T-helper 2 cell treated with Interferon-gamma antibody and Interleukin-4, amounts not matched to agents 100 ng/mL and 5 ng/mL, for 36 hours (primary cell): ENCODE data around the gene STRA8. TPM values are rescaled to one million over a fixed set of nuclear protein-coding genes. Genes with fewer than 3 reads are reported as not detected.

ENCODE experiments used
- intact Hi-C: fragments of 100-400 bp; cut with micrococcal nuclease; formaldehyde crosslinking; loops from one replicate; pipeline ENCODE4 v1.15.1; 2023
- total RNA-seq: library from RNA; stranded (reverse); gene quantifications from 2 replicates; pipeline ENCODE4 v1.2.3, GENCODE V29; 2022

The STRA8 gene
- total RNA-seq, 1 donor from 2014 or later = not detected

GRCh38 chr7:135263321-135263970 is 29.8 kb downstream of the STRA8 start:
- intact Hi-C loops = no loop called here

- intact Hi-C loops = no loop called here
Measured at GRCh38 chr7:135265637-135266036, 32.0 kb downstream of the STRA8 start.

GRCh38 chr7:135269921-135270320 is 36.3 kb downstream of the STRA8 start:
- intact Hi-C loops = no loop called here

- intact Hi-C loops = no loop called here
Measured at GRCh38 chr7:135270577-135271254, 37.1 kb downstream of the STRA8 start.

GRCh38 chr7:135271255-135271615 is 37.6 kb downstream of the STRA8 start:
- intact Hi-C loops = no loop called here

- intact Hi-C loops = no loop called here
Measured at GRCh38 chr7:135272303-135272702, 38.7 kb downstream of the STRA8 start.

GRCh38 chr7:135273581-135273980 is 39.9 kb downstream of the STRA8 start:
- intact Hi-C loops = no loop called here

GRCh38 chr7:135274495-135275268 is 41.0 kb downstream of the STRA8 start:
- intact Hi-C loops = loop anchor here (1.0 kb wide), 1 partner anchor 371 kb away; no protein-coding TSS in a partner anchor

GRCh38 chr7:135275971-135276580 is 42.4 kb downstream of the STRA8 start:
- intact Hi-C loops = no loop called here

GRCh38 chr7:135277161-135277560 is 43.5 kb downstream of the STRA8 start:
- intact Hi-C loops = no loop called here

GRCh38 chr7:135281363-135281949 is 47.8 kb downstream of the STRA8 start:
- intact Hi-C loops = loop anchor here (1.0 kb wide), 4 partner anchors 54 to 364 kb away; partner anchors contain the start of gene CNOT4

GRCh38 chr7:135282561-135283254 is 49.1 kb downstream of the STRA8 start:
- intact Hi-C loops = no loop called here

GRCh38 chr7:135283959-135284638 is 50.5 kb downstream of the STRA8 start:
- intact Hi-C loops = no loop called here

GRCh38 chr7:135285547-135286233 is 52.1 kb downstream of the STRA8 start:
- intact Hi-C loops = no loop called here

- intact Hi-C loops = no loop called here
Measured at GRCh38 chr7:135286876-135287275, 53.2 kb downstream of the STRA8 start.

GRCh38 chr7:135290594-135290993 is 57.0 kb downstream of the STRA8 start:
- intact Hi-C loops = no loop called here

- intact Hi-C loops = no loop called here
Measured at GRCh38 chr7:135291809-135292253, 58.2 kb downstream of the STRA8 start.

GRCh38 chr7:135299235-135299634 is 65.6 kb downstream of the STRA8 start:
- intact Hi-C loops = no loop called here

- intact Hi-C loops = no loop called here
Measured at GRCh38 chr7:135300913-135301765, 67.5 kb downstream of the STRA8 start.
